ENCODE measurements around the gene DNAJC18.
"Not testable (repeated sequence)": the region's sequence is repeated elsewhere in the genome, so short reads cannot be mapped to it uniquely, and the experiment has no call there.

The DNAJC18 gene

DNA sequence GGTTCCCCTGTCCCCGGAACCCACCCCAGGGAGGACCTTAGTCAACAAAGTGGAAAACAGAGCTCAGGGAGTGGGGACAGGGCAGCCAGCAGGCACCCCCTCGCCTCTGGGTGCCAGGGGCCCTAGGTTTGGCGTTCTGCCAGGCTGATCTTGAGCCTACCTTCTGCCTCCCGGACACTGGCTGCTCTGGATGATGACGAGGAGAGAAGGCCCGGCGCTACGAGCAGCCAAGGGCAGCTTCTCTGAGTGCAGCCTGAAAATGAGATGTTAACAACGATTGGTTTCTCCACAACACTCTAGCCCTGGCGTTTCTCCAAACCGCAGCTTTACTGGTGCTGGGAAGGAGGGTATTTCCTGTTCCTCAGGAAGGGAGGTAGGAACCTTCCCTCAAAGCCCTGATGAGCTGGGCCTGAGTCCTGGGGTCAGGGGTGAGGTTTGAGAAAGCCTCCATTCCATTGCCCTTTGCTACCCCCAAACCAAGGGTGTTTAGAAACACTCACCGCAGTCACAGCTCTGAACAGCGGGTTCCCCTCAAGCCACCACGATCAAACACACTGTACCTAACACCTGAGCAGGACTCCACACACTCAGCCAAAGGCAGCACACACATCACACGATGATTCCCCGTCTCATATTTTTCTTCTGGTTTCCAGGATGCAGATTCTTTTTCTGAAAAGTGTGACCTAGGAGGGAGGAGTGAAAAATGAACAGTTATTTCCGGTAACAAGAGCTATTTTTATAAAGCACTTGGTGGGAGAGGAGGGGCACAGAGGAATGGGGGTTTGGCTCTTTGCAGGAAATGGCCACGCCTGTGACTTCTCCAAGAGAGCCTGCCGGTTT lies 42.9 kb upstream of the DNAJC18 start, which contains the start of gene STING1:
STING1 (minus strand) TSS at position 709 of the 840 bp plus-strand sequence. CDS start 1,054 bp downstream, outside the sequence.
- Histone ChIP-seq H3K27me3 (ENCODE audit: insufficient read depth, low read length, poor library complexity) (no peaks in the 10 kb centered on the region), H3K79me2 (ENCODE audit: insufficient read depth, low read length) (no peaks in the 10 kb centered on the region), H3K9me3 (ENCODE audit: insufficient read depth, low read length, severe bottlenecking) (no peaks in the 10 kb centered on the region), H3K27ac (ENCODE audit: low read length) (peak within 1 kb of the TSS; percentile 96), H2AFZ (ENCODE audit: low read depth, low read length) (peak within 1 kb of the TSS; percentile 52), H3K4me1 (ENCODE audit: insufficient read depth, low read length) (peaks cover 37% of the 10 kb centered on the region), H3K4me3 (ENCODE audit: low read depth in 1 of 2, low read length in 2 of 2) (peak within 1 kb of the TSS; percentile 10 to 53; a peak in 3 of 4 replicates), H3K4me2 (ENCODE audit: insufficient read depth, low read length) (peak within 1 kb of the TSS; percentile 87), H4K20me1 (ENCODE audit: insufficient read depth, low read length) (no peaks in the 10 kb centered on the region), H3K9ac (ENCODE audit: low read depth, low read length) (peak within 1 kb of the TSS; percentile 61), H3K36me3 (ENCODE audit: insufficient read depth, low read length) (no peaks in the 10 kb centered on the region)
- DNase-seq (peak; percentile 91), ATAC-seq (ENCODE audit: insufficient read depth, low read depth) (peak; percentile 79)
- no peak for TF ChIP-seq EZH2 (IDR thresholded peaks at IDR 0.05; ENCODE audit: borderline replicate concordance, low read depth, low read length, severe bottlenecking)
- TF ChIP-seq, protein P1, sequence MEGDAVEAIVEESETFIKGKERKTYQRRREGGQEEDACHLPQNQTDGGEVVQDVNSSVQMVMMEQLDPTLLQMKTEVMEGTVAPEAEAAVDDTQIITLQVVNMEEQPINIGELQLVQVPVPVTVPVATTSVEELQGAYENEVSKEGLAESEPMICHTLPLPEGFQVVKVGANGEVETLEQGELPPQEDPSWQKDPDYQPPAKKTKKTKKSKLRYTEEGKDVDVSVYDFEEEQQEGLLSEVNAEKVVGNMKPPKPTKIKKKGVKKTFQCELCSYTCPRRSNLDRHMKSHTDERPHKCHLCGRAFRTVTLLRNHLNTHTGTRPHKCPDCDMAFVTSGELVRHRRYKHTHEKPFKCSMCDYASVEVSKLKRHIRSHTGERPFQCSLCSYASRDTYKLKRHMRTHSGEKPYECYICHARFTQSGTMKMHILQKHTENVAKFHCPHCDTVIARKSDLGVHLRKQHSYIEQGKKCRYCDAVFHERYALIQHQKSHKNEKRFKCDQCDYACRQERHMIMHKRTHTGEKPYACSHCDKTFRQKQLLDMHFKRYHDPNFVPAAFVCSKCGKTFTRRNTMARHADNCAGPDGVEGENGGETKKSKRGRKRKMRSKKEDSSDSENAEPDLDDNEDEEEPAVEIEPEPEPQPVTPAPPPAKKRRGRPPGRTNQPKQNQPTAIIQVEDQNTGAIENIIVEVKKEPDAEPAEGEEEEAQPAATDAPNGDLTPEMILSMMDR (IDR thresholded peaks at IDR 0.05; ENCODE audit: borderline replicate concordance, extremely low read depth, low read length, poor library complexity, severe bottlenecking), result no peak

DNA sequence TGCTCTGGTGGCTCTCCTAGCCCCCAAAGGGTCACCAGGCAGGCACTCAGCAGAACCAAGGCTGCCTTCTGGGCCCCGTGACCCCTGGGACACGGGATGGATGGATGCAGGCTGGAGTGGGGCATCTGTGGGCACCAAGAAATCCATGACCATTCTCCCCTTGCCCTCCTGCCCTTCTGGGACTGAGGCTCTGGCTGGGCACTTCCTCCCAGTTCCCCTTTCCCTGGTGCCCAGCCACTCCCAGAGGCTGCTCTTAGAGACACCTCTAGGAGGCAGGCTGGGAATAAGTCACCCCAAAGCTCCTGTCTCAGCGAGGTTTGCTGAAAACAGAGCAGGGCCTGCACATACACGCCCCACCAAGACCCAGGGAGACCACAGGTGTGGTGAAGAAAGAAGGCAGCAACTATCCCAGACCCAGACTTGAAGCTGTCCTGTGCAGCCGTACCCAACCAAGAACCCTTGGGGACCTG lies 42.3 kb upstream of the DNAJC18 start:
- H3K9me3 ChIP-seq (ENCODE audit: insufficient read depth, low read length, severe bottlenecking), result no peaks in the 10 kb centered on the region
- TF ChIP-seq, protein P1 (IDR thresholded peaks at IDR 0.05; ENCODE audit: borderline replicate concordance, extremely low read depth, low read length, poor library complexity, severe bottlenecking), result peak; percentile 50
- no peak for TF ChIP-seq EZH2 (IDR thresholded peaks at IDR 0.05; ENCODE audit: borderline replicate concordance, low read depth, low read length, severe bottlenecking)
- peak overlapping the region; percentile 61 for H3K9ac ChIP-seq (ENCODE audit: low read depth, low read length)
- H3K27ac ChIP-seq (ENCODE audit: low read length), result peak overlapping the region; percentile 96
- peak overlapping the region; percentile 87 for H3K4me2 ChIP-seq (ENCODE audit: insufficient read depth, low read length)
- peak overlapping the region; percentile 52 for H2AFZ ChIP-seq (ENCODE audit: low read depth, low read length)
- no peaks in the 10 kb centered on the region for H3K27me3 ChIP-seq (ENCODE audit: insufficient read depth, low read length, poor library complexity)
- H3K4me3 ChIP-seq (ENCODE audit: low read depth in 1 of 2, low read length in 2 of 2), result peak overlapping the region; percentile 10 to 53; a peak in 3 of 4 replicates
- H3K4me1 ChIP-seq (ENCODE audit: insufficient read depth, low read length), result peaks cover 37% of the 10 kb centered on the region
- no peaks in the 10 kb centered on the region for H3K36me3 ChIP-seq (ENCODE audit: insufficient read depth, low read length)
- ATAC-seq (ENCODE audit: insufficient read depth, low read depth), result peak; percentile 44
- no peaks in the 10 kb centered on the region for H4K20me1 ChIP-seq (ENCODE audit: insufficient read depth, low read length)
- no peaks in the 10 kb centered on the region for H3K79me2 ChIP-seq (ENCODE audit: insufficient read depth, low read length)
- no peak for DNase-seq

DNA sequence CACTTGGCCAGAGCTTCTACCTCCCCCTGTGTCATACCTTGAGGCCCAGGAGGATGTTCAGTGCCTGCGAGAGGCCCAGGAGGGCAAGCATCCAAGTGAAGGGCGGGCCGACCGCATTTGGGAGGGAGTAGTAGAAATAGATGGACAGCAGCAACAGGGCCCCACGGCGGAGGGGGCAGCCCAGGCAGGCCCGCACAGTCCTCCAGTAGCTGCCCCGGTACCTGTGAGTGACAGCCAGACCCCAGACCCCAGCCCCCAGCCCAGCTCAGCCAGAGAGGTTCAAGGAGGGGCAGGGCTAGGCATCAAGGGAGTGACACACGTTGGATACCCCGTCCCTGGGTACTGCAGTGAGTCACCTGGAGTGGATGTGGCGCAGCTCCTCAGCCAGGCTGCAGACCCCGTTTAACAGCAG lies 41.8 kb upstream of the DNAJC18 start:
- no peaks in the 10 kb centered on the region for H3K27me3 ChIP-seq (ENCODE audit: insufficient read depth, low read length, poor library complexity)
- TF ChIP-seq, protein P1 (IDR thresholded peaks at IDR 0.05; ENCODE audit: borderline replicate concordance, extremely low read depth, low read length, poor library complexity, severe bottlenecking), result no peak
- TF ChIP-seq EZH2 (IDR thresholded peaks at IDR 0.05; ENCODE audit: borderline replicate concordance, low read depth, low read length, severe bottlenecking), result no peak
- H3K4me2 ChIP-seq (ENCODE audit: insufficient read depth, low read length), result peak overlapping the region; percentile 87
- H3K27ac ChIP-seq (ENCODE audit: low read length), result peak overlapping the region; percentile 96
- H3K79me2 ChIP-seq (ENCODE audit: insufficient read depth, low read length), result no peaks in the 10 kb centered on the region
- H3K9ac ChIP-seq (ENCODE audit: low read depth, low read length), result peak overlapping the region; percentile 61
- peak; percentile 45 for DNase-seq
- H2AFZ ChIP-seq (ENCODE audit: low read depth, low read length), result no peak overlapping the region
- peaks cover 37% of the 10 kb centered on the region for H3K4me1 ChIP-seq (ENCODE audit: insufficient read depth, low read length)
- no peaks in the 10 kb centered on the region for H3K36me3 ChIP-seq (ENCODE audit: insufficient read depth, low read length)
- peak overlapping the region; percentile 10 to 53; a peak in 3 of 4 replicates for H3K4me3 ChIP-seq (ENCODE audit: low read depth in 1 of 2, low read length in 2 of 2)
- no peaks in the 10 kb centered on the region for H4K20me1 ChIP-seq (ENCODE audit: insufficient read depth, low read length)
- H3K9me3 ChIP-seq (ENCODE audit: insufficient read depth, low read length, severe bottlenecking), result no peaks in the 10 kb centered on the region
- ATAC-seq (ENCODE audit: insufficient read depth, low read depth), result 0 out of 3 replicates have a peak, but pooled peaks have one; percentile 11

DNA sequence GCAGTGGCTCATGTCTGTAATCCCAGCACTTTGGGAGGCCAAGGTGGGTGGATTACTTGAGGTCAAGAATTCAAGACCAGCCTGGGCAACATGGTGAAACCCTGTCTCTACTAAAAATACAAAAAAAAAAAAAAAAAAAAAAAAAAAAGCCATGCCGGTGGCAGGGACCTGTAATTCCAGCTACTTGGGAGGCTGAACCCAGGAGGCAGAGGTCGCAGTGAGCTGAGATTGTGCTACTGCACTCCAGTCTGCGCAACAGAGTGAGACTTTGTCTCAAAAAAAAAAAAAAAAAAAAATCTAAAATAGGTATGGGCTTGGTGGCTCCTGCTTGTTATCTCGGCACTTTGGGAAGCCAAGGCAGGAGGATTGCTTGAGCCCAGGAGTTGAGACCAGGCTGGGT lies 40.4 kb upstream of the DNAJC18 start:
- not testable (repeated sequence) for H3K36me3 ChIP-seq (ENCODE audit: insufficient read depth, low read length); ATAC-seq (ENCODE audit: insufficient read depth, low read depth); H3K4me2 ChIP-seq (ENCODE audit: insufficient read depth, low read length); H3K9me3 ChIP-seq (ENCODE audit: insufficient read depth, low read length, severe bottlenecking); H3K27me3 ChIP-seq (ENCODE audit: insufficient read depth, low read length, poor library complexity); H3K9ac ChIP-seq (ENCODE audit: low read depth, low read length); H3K79me2 ChIP-seq (ENCODE audit: insufficient read depth, low read length); H4K20me1 ChIP-seq (ENCODE audit: insufficient read depth, low read length); H3K4me3 ChIP-seq (ENCODE audit: low read depth in 1 of 2, low read length in 2 of 2); DNase-seq; H3K27ac ChIP-seq (ENCODE audit: low read length); H2AFZ ChIP-seq (ENCODE audit: low read depth, low read length)
- peaks cover 51% of the 10 kb centered on the region for H3K4me1 ChIP-seq (ENCODE audit: insufficient read depth, low read length)

DNA sequence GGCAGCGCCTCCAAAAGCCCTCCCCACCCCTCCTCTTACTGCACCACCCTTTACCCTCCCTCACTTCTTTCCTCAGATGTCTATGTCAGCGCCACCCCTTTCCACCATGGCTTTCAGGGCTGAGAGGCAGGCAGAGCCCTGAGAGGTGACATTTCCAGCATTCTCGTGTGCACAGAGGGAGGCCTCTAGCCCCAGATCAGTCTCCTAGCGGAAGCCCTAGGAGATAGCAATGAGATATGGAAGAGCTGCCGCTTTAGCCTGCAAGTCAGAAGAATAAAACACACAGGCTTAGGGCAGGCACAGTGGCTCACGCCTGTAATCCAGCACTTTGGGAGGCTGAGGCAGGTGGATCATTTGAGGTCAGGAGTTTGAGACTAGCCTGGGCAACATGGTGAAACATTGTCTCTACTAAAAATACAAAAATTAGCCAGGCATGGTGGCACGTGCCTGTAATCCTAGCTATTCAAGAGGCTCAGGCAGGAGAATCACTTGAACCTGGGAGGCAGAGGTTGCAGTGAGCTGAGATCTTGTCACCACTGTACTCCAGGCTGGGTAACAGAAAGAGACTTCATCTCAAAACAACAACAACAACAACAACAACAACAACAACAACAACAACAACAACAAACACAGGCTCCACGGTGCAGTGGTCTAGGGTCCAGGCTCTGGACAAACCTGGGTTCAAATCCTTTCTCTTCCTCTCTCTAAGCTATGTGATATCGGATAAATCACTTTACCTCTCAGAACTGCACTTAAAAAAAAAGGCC lies 39.5 kb upstream of the DNAJC18 start:
- not testable (repeated sequence) for H3K27ac ChIP-seq (ENCODE audit: low read length); H3K9me3 ChIP-seq (ENCODE audit: insufficient read depth, low read length, severe bottlenecking); H2AFZ ChIP-seq (ENCODE audit: low read depth, low read length); H3K9ac ChIP-seq (ENCODE audit: low read depth, low read length); H3K4me2 ChIP-seq (ENCODE audit: insufficient read depth, low read length); H3K27me3 ChIP-seq (ENCODE audit: insufficient read depth, low read length, poor library complexity); DNase-seq; H3K79me2 ChIP-seq (ENCODE audit: insufficient read depth, low read length); ATAC-seq (ENCODE audit: insufficient read depth, low read depth); H3K4me3 ChIP-seq (ENCODE audit: low read depth in 1 of 2, low read length in 2 of 2); H3K36me3 ChIP-seq (ENCODE audit: insufficient read depth, low read length); H4K20me1 ChIP-seq (ENCODE audit: insufficient read depth, low read length)
- peaks cover 60% of the 10 kb centered on the region for H3K4me1 ChIP-seq (ENCODE audit: insufficient read depth, low read length)
